Measurements from ENCODE around the gene CLMN. TPM values are rescaled to one million over a fixed set of nuclear protein-coding genes. Genes with fewer than 3 reads are reported as not detected.

CLMN gene
- total RNA-seq, 4 donors from 2014 or later = 3.8 to 10.0 (median 5.3) TPM

GRCh38 chr14:95273001-95273978, 46.4 kb downstream of the CLMN start:
- H3K36me3 ChIP-seq = no peaks in the 10 kb centered on the region
- H3K4me3 ChIP-seq = no peak overlapping the region
- 84 to 92% methylated on average over 4 to 12 of the region's 17 CpGs for WGBS, 2 donors (ENCODE audit: low coverage in 1 of 2)
- H3K27ac ChIP-seq = no peak overlapping the region
- TF ChIP-seq EP300 (IDR thresholded peaks at IDR 0.05) = no peak
- no peak for TF ChIP-seq CTCF (IDR thresholded peaks at IDR 0.05)
- TF ChIP-seq POLR2AphosphoS5 (IDR thresholded peaks at IDR 0.05) = no peak
- TF ChIP-seq POLR2A (IDR thresholded peaks at IDR 0.05) = no peak
- no peaks in the 10 kb centered on the region for H3K27me3 ChIP-seq
- H3K9me3 ChIP-seq = no peaks in the 10 kb centered on the region
- H3K4me1 ChIP-seq = no peaks in the 10 kb centered on the region
- ATAC-seq = no peak

GRCh38 chr14:95272057-95272456, 47.7 kb downstream of the CLMN start:
- Histone ChIP-seq H3K4me3 (no peak overlapping the region), H3K9me3 (peaks cover 0 to under 1% (median 0%) of the 10 kb centered on the region in 3 donors), H3K27me3 (no peaks in the 10 kb centered on the region), H3K36me3 (no peaks in the 10 kb centered on the region), H3K4me1 (no peaks in the 10 kb centered on the region), H3K27ac (no peak overlapping the region)
- 78% methylated on average over 5 of the region's 5 CpGs; no CpG with 5 or more reads in 1 of the 2 donors for WGBS, 2 donors (ENCODE audit: low coverage in 1 of 2)
- TF ChIP-seq POLR2A (IDR thresholded peaks at IDR 0.05) (no peak), POLR2AphosphoS5 (IDR thresholded peaks at IDR 0.05) (no peak), EP300 (IDR thresholded peaks at IDR 0.05) (no peak), CTCF (IDR thresholded peaks at IDR 0.05) (no peak)
- no peak for ATAC-seq

GRCh38 chr14:95270203-95270602, 49.5 kb downstream of the CLMN start:
- ATAC-seq = no peak
- no peak overlapping the region for H3K4me3 ChIP-seq
- no peak overlapping the region for H3K27ac ChIP-seq
- 59 to 81% methylated on average over 2 of the region's 2 CpGs for WGBS, 2 donors (ENCODE audit: low coverage in 1 of 2)
- TF ChIP-seq EP300 (IDR thresholded peaks at IDR 0.05) = no peak
- TF ChIP-seq CTCF (IDR thresholded peaks at IDR 0.05) = no peak
- TF ChIP-seq POLR2AphosphoS5 (IDR thresholded peaks at IDR 0.05) = no peak
- TF ChIP-seq POLR2A (IDR thresholded peaks at IDR 0.05) = no peak
- H3K36me3 ChIP-seq = no peaks in the 10 kb centered on the region
- peaks cover 0 to 5% (median 0%) of the 10 kb centered on the region in 3 donors for H3K9me3 ChIP-seq
- H3K27me3 ChIP-seq = no peaks in the 10 kb centered on the region
- H3K4me1 ChIP-seq = peaks cover 0 to 9% (median 2%) of the 10 kb centered on the region in 3 donors

- Histone ChIP-seq H3K9me3 (peaks cover 0 to 5% (median 0%) of the 10 kb centered on the region in 3 donors), H3K27me3 (no peaks in the 10 kb centered on the region), H3K27ac (no peak overlapping the region), H3K36me3 (no peaks in the 10 kb centered on the region), H3K4me1 (peaks cover 0 to 16% (median 6%) of the 10 kb centered on the region in 3 donors), H3K4me3 (no peak overlapping the region)
- no CpG with 5 or more reads among the region's 2 CpGs for WGBS, 2 donors (ENCODE audit: low coverage in 1 of 2)
- no peak for TF ChIP-seq EP300 (IDR thresholded peaks at IDR 0.05)
- no peak for TF ChIP-seq POLR2A (IDR thresholded peaks at IDR 0.05)
- no peak for TF ChIP-seq CTCF (IDR thresholded peaks at IDR 0.05)
- no peak for TF ChIP-seq POLR2AphosphoS5 (IDR thresholded peaks at IDR 0.05)
- no peak for ATAC-seq
These were observed 50.2 kb downstream of the CLMN start for GRCh38 chr14:95269493-95269892.

GRCh38 chr14:95268350-95268749, 51.4 kb downstream of the CLMN start:
- Histone ChIP-seq H3K36me3 (no peaks in the 10 kb centered on the region), H3K9me3 (peaks cover 0 to 5% (median 0%) of the 10 kb centered on the region in 3 donors), H3K4me1 (peaks cover 0 to 17% (median 6%) of the 10 kb centered on the region in 3 donors), H3K4me3 (no peak overlapping the region), H3K27me3 (no peaks in the 10 kb centered on the region), H3K27ac (no peak overlapping the region)
- no peak for TF ChIP-seq CTCF (IDR thresholded peaks at IDR 0.05)
- TF ChIP-seq EP300 (IDR thresholded peaks at IDR 0.05) = no peak
- no peak for TF ChIP-seq POLR2A (IDR thresholded peaks at IDR 0.05)
- no peak for TF ChIP-seq POLR2AphosphoS5 (IDR thresholded peaks at IDR 0.05)
- no peak for ATAC-seq

Data from gastroesophageal sphincter (tissue), 4 donors.